OCI-LY7 (cell line): ENCODE results near the gene ZNF672. TPM values are rescaled to one million over a fixed set of nuclear protein-coding genes. Genes with fewer than 3 reads are reported as not detected.

Experiments
- BruUV-seq: library from RNA; stranded (reverse); fragments of 400-500 nt; replicated peaks from 2 replicates; lab custom pipeline; 2021; lab: Mats Ljungman, UMichigan
- CTCF ChIA-PET: fragments of 300-600 bp; sonication (Branson Sonifier 250); formaldehyde crosslinking; loops from one replicate; lab custom pipeline; 2022; ENCODE audit warnings: antibody characterized with exemption; ENCODE audit not compliant: unreplicated experiment; lab: Charles Lee
- POLR2A ChIA-PET: fragments of 300-600 bp; sonication (Branson Sonifier 250); formaldehyde crosslinking; loops from one replicate; lab custom pipeline; 2022; ENCODE audit warnings: antibody characterized with exemption; lab: Charles Lee
- DNase-seq: peaks from one replicate; pipeline ENCODE4 v3.0.0-alpha.2; 2015; ENCODE audit warnings: low spot score
- H2AFZ ChIP-seq: fragments of 200-600 bp; sonication (generic), shearing (Covaris generic); 2 replicates; pipeline ENCODE4 v1.6.1; 2014; ENCODE audit warnings: mild to moderate bottlenecking, antibody characterized with exemption, low read length, moderate library complexity
- H3K27ac ChIP-seq: fragments of 200-600 bp; sonication (generic); 2 replicates; pipeline ENCODE4 v1.5.1; 2014; ENCODE audit warnings: mixed run types, low read depth, mild to moderate bottlenecking, moderate library complexity, low read length, inconsistent platforms; ENCODE audit not compliant: poor library complexity, severe bottlenecking
- H3K36me3 ChIP-seq: fragments of 200-600 bp; sonication (generic); 2 replicates; pipeline ENCODE4 v1.6.1; 2014; ENCODE audit warnings: mild to moderate bottlenecking, antibody characterized with exemption, low read length, moderate library complexity, mixed read lengths; ENCODE audit not compliant: insufficient read depth
- H3K4me1 ChIP-seq: fragments of 200-600 bp; sonication (generic); 2 replicates; pipeline ENCODE4 v1.5.1; 2014; ENCODE audit warnings: mild to moderate bottlenecking, low read length; ENCODE audit not compliant: insufficient read depth, poor library complexity, severe bottlenecking
- H3K4me2 ChIP-seq: fragments of 200-600 bp; sonication (generic); 2 replicates; pipeline ENCODE4 v1.6.1; 2014; ENCODE audit warnings: mild to moderate bottlenecking, low read length
- H3K4me3 ChIP-seq: fragments of 200-600 bp; sonication (generic); 2 replicates; pipeline ENCODE4 v1.5.1; 2014; ENCODE audit warnings: mild to moderate bottlenecking, low read depth, low read length; ENCODE audit not compliant: poor library complexity, severe bottlenecking
- H3K79me2 ChIP-seq: fragments of 200-600 bp; sonication (generic); 2 replicates; pipeline ENCODE4 v1.6.1; 2016; ENCODE audit warnings: low read depth, mild to moderate bottlenecking, low read length, moderate library complexity, mixed read lengths; ENCODE audit not compliant: insufficient read depth
- H3K9me2 ChIP-seq: fragments of 200-600 bp; sonication (generic); 2 replicates; pipeline ENCODE4 v1.6.1; 2016; ENCODE audit warnings: mild to moderate bottlenecking, low read length, mixed read lengths; ENCODE audit not compliant: insufficient read depth
- H3K9me3 ChIP-seq: fragments of 200-600 bp; sonication (generic); 2 replicates; pipeline ENCODE4 v1.6.1; 2014; ENCODE audit warnings: mild to moderate bottlenecking, mixed run types, low read length, mixed read lengths
- H4K20me1 ChIP-seq: fragments of 200-600 bp; sonication (generic); 2 replicates; pipeline ENCODE4 v1.6.1; 2014; ENCODE audit warnings: mild to moderate bottlenecking, antibody characterized with exemption, low read length, moderate library complexity, mixed read lengths; ENCODE audit not compliant: insufficient read depth
- EZH2phosphoT487 ChIP-seq: fragments of 200-600 bp; sonication (generic); IDR thresholded peaks from 2 replicates; pipeline ENCODE4 v1.6.1; 2018; ENCODE audit warnings: low read depth, borderline replicate concordance, mild to moderate bottlenecking, mixed run types, antibody characterized with exemption, low read length, moderate library complexity, mixed read lengths
- intact Hi-C: fragments of 100-400 bp; cut with micrococcal nuclease; formaldehyde crosslinking; loops from one replicate; pipeline ENCODE4 v1.10.0; 2022; ENCODE audit not compliant: unreplicated experiment
- total RNA-seq, 2 experiments: library from RNA; depleted of rRNA in 1 of 2; stranded (reverse); fragments of >200 nt in 1 of 2; shearing (Covaris generic) in 1 of 2; gene quantifications; 2 replicates each; pipeline ENCODE4 v1.2.3, GENCODE V29; 2014 to 2022
- TF ChIP-seq, protein P1 (sequence below): fragments of 200-600 bp; sonication (generic); conservative IDR thresholded peaks from 2 replicates; pipeline ENCODE4 v1.5.1; 2014; ENCODE audit warnings: mild to moderate bottlenecking, antibody characterized with exemption, low read length, moderate library complexity, mixed read lengths

The ZNF672 gene
- total RNA-seq, 2 experiments from 2014 or later: 52.7 to 56.1 TPM

DNA sequence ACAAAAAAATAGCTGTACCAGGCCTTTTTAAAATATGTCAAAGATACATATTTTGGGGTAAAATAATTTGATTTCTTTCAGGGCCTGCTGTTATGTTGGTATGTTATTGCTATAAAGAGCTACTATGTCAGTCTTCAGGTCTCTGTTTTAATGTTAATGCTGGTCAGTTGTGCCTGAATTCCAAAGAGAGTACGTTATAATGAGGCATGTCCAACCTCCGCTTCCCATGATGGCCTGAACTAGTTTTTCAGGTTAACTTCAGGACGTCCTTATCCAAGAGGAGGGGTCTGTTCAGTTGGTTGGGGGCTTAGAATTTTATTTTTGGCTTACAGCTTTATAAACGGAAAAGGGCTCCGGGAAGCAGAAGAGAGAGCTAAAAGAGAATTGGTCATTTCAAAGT lies 47.6 kb upstream of the ZNF672 start:
- no TSS peak for BruUV-seq
- Histone ChIP-seq H3K79me2 (no peaks in the 10 kb centered on the region), H3K4me3 (no peak overlapping the region), H2AFZ (no peak overlapping the region), H3K27ac (no peak overlapping the region), H3K9me3 (no peaks in the 10 kb centered on the region), H4K20me1 (no peaks in the 10 kb centered on the region), H3K4me1 (no peaks in the 10 kb centered on the region), H3K36me3 (no peaks in the 10 kb centered on the region), H3K4me2 (no peak overlapping the region), H3K9me2 (no peaks in the 10 kb centered on the region)
- ChIA-PET POLR2A (interaction anchor here (0.6 kb wide), 1 partner anchor 162 kb away, joined by 3 read pairs; no protein-coding TSS in a partner anchor), CTCF (interaction anchor here (0.6 to 1.0 kb wide), 3 partner anchors 10 to 14 kb away, joined by 3 to 4 read pairs (median 3); no protein-coding TSS in a partner anchor)
- no peak for DNase-seq
- no peak for TF ChIP-seq EZH2phosphoT487
- TF ChIP-seq, protein P1, sequence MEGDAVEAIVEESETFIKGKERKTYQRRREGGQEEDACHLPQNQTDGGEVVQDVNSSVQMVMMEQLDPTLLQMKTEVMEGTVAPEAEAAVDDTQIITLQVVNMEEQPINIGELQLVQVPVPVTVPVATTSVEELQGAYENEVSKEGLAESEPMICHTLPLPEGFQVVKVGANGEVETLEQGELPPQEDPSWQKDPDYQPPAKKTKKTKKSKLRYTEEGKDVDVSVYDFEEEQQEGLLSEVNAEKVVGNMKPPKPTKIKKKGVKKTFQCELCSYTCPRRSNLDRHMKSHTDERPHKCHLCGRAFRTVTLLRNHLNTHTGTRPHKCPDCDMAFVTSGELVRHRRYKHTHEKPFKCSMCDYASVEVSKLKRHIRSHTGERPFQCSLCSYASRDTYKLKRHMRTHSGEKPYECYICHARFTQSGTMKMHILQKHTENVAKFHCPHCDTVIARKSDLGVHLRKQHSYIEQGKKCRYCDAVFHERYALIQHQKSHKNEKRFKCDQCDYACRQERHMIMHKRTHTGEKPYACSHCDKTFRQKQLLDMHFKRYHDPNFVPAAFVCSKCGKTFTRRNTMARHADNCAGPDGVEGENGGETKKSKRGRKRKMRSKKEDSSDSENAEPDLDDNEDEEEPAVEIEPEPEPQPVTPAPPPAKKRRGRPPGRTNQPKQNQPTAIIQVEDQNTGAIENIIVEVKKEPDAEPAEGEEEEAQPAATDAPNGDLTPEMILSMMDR: no peak
- intact Hi-C loops: no loop called here

DNA sequence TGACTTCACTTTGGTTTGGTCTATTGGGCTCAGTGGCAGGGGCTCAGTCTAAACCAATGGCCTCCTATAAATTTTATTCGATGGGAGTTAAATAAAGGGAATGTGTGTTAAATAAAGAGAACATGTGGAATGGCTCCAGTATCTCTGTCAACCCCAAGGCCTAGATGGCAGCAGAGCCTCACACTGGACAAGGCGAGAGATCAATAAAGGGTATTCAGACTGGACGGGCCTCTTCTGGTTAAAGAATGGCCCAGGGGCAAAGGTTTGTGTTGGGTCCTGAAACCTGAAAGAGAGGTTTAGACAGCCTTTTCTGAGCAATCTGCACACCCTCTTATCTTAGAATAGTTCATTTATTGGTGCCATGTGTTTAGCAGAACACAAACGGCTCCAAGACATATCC lies 47.0 kb upstream of the ZNF672 start:
- H3K4me2 ChIP-seq: no peak overlapping the region
- BruUV-seq: no TSS peak
- POLR2A ChIA-PET: no interaction called here
- no peaks in the 10 kb centered on the region for H3K9me3 ChIP-seq
- TF ChIP-seq, protein P1: no peak
- TF ChIP-seq EZH2phosphoT487: no peak
- no peaks in the 10 kb centered on the region for H3K79me2 ChIP-seq
- no peak overlapping the region for H2AFZ ChIP-seq
- intact Hi-C loops: no loop called here
- no peaks in the 10 kb centered on the region for H3K9me2 ChIP-seq
- DNase-seq: no peak
- CTCF ChIA-PET: interaction anchor here (0.6 to 1.0 kb wide), 3 partner anchors 11 to 14 kb away, joined by 3 to 4 read pairs (median 3); no protein-coding TSS in a partner anchor
- no peaks in the 10 kb centered on the region for H4K20me1 ChIP-seq
- H3K4me3 ChIP-seq: no peak overlapping the region
- H3K27ac ChIP-seq: no peak overlapping the region
- H3K4me1 ChIP-seq: no peaks in the 10 kb centered on the region
- no peaks in the 10 kb centered on the region for H3K36me3 ChIP-seq

DNA sequence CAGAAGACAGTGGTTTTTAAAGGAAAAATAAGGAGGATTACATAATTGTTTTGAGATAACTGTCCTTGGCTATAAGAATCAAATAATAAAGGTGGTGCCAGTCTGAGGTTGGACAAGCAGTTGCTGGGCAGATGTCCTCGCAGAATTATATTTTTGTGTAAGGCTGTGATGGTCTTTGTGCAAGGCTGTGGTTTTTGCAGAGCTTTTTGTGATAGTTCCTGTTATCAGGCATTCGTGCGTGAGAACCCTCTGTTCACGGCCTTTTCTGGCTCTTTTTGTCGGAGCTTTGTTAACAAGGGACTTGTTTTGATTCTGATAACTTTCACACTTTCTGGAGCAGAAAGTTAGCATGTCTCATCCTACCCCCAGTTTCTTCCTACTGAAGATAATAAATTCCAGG lies 45.7 kb upstream of the ZNF672 start:
- Histone ChIP-seq H3K27ac (no peak overlapping the region), H3K9me2 (no peaks in the 10 kb centered on the region), H4K20me1 (no peaks in the 10 kb centered on the region), H3K4me3 (no peak overlapping the region), H3K36me3 (no peaks in the 10 kb centered on the region), H3K79me2 (no peaks in the 10 kb centered on the region), H3K9me3 (no peaks in the 10 kb centered on the region), H2AFZ (no peak overlapping the region), H3K4me2 (no peak overlapping the region), H3K4me1 (no peaks in the 10 kb centered on the region)
- no peak for DNase-seq
- ChIA-PET CTCF (no interaction called here), POLR2A (interaction anchor here (0.6 to 2.2 kb wide), 2 partner anchors 13 to 104 kb away, joined by 3 to 9 read pairs; no protein-coding TSS in a partner anchor)
- intact Hi-C loops: no loop called here
- TF ChIP-seq EZH2phosphoT487: no peak
- TF ChIP-seq, protein P1: no peak
- BruUV-seq: no TSS peak
